Neural progenitor cell (in vitro differentiated cells): Measurements from ENCODE around the gene FAM167B. TPM values are rescaled to one million over a fixed set of nuclear protein-coding genes. Genes with fewer than 3 reads are reported as not detected.

ENCODE experiments used
- small RNA-seq: library from RNA; depleted of rRNA; stranded (forward); fragments of <200 nt; gene quantifications from one replicate; pipeline ENCODE3, GENCODE V24; 2015
- total RNA-seq: library from RNA; depleted of rRNA; stranded (reverse); fragments of >200 nt; gene quantifications from 2 replicates; pipeline ENCODE4 v1.2.3, GENCODE V29; 2015; ENCODE audit warnings: low replicate concordance

The FAM167B gene
- total RNA-seq, 1 donor from 2014 or later, result 0.17 TPM

Small RNAs within 50 kb of the gene (small RNA-seq; reads per million reads assigned to genes)
- gene RF00017 (not detected), gene RF00019 (not detected)

Other genes with a start within 250 kb of the FAM167B start
- 159 and 201 TPM in 2 replicates for gene KHDRBS1, start 233.4 kb upstream of the FAM167B start, total RNA-seq
- 2.3 and 11.7 TPM in 2 replicates for gene TMEM39B, start 174.3 kb upstream of the FAM167B start, total RNA-seq
- 58.5 and 69.3 TPM in 2 replicates for gene KPNA6, start 139.2 kb upstream of the FAM167B start, total RNA-seq
- gene TXLNA, start 67.5 kb upstream of the FAM167B start, total RNA-seq, result 37.2 and 51.0 TPM in 2 replicates
- gene CCDC28B, start 46.6 kb upstream of the FAM167B start, total RNA-seq, result 6.5 and 16.4 TPM in 2 replicates
- gene IQCC, start 41.6 kb upstream of the FAM167B start, total RNA-seq, result 5.6 and 5.8 TPM in 2 replicates
- gene DCDC2B, start 38.1 kb upstream of the FAM167B start, total RNA-seq, result not detected in 2 replicates
- 6.0 and 13.7 TPM in 2 replicates for gene TMEM234, start 24.9 kb upstream of the FAM167B start, total RNA-seq
- 204 and 220 TPM in 2 replicates for gene EIF3I, start 24.8 kb upstream of the FAM167B start, total RNA-seq
- 0.32 and 0.77 TPM in 2 replicates for gene LCK, start 4.0 kb downstream of the FAM167B start, total RNA-seq
- 129 and 145 TPM in 2 replicates for gene HDAC1, start 44.9 kb downstream of the FAM167B start, total RNA-seq
- gene MARCKSL1, start 89.0 kb downstream of the FAM167B start, total RNA-seq, result 258 and 542 TPM in 2 replicates
- 3.8 and 7.6 TPM in 2 replicates for gene FAM229A, start 115.3 kb downstream of the FAM167B start, total RNA-seq
- not detected in 2 replicates for gene TSSK3, start 115.3 kb downstream of the FAM167B start, total RNA-seq
- 47.5 and 67.4 TPM in 2 replicates for gene BSDC1, start 147.2 kb downstream of the FAM167B start, total RNA-seq
- gene ZBTB8B, start 217.8 kb downstream of the FAM167B start, total RNA-seq, result 4.2 and 5.6 TPM in 2 replicates